GM12874 (cell line): ENCODE measurements around the gene NFU1.

Source experiments
- TF ChIP-seq, protein P1 (sequence below): IDR thresholded peaks from 2 replicates; pipeline ENCODE4 v1.5.1; 2011; ENCODE audit warnings: low read depth, mild to moderate bottlenecking, control low read depth, low read length, moderate library complexity; ENCODE audit not compliant: insufficient read depth

NFU1 gene

DNA sequence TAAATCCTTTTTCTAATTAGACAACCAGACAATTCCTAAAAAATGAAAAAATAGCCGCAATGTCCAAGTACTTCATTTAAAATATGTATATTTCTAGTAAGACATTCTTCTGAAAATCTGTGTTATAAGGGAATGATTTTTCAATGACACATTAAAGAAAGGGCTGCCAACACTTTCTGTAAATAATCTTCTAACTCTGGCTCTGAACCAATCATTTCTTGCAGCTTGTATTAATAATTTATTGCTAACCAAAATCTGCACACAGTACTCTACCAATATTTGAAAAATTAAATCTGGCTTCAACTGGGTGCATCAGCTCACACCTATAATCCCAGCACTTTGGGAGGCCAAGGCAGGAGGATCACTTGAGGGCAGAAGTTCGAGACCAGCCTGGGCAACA is 8.3 kb downstream of the NFU1 start:
- TF ChIP-seq, protein P1, sequence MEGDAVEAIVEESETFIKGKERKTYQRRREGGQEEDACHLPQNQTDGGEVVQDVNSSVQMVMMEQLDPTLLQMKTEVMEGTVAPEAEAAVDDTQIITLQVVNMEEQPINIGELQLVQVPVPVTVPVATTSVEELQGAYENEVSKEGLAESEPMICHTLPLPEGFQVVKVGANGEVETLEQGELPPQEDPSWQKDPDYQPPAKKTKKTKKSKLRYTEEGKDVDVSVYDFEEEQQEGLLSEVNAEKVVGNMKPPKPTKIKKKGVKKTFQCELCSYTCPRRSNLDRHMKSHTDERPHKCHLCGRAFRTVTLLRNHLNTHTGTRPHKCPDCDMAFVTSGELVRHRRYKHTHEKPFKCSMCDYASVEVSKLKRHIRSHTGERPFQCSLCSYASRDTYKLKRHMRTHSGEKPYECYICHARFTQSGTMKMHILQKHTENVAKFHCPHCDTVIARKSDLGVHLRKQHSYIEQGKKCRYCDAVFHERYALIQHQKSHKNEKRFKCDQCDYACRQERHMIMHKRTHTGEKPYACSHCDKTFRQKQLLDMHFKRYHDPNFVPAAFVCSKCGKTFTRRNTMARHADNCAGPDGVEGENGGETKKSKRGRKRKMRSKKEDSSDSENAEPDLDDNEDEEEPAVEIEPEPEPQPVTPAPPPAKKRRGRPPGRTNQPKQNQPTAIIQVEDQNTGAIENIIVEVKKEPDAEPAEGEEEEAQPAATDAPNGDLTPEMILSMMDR: no peak

DNA sequence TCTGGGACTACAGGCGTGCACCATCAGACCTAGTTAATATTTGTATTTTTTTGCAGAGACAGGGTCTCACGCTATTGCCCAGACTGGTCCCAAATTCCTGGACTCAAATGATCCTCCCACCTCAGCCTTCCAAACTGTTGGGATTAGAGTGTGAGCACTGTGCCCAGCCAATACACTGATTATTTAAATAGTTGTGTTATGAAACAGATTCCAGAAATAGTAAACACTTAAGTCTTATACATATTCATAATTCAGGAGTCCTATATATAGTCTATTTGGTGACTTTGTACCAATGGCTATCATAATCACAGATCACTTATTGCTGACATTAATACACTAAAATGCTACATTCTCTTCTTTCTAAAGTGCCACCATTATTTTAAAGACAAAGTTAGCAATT is 12.8 kb downstream of the NFU1 start:
- TF ChIP-seq, protein P1: no peak

DNA sequence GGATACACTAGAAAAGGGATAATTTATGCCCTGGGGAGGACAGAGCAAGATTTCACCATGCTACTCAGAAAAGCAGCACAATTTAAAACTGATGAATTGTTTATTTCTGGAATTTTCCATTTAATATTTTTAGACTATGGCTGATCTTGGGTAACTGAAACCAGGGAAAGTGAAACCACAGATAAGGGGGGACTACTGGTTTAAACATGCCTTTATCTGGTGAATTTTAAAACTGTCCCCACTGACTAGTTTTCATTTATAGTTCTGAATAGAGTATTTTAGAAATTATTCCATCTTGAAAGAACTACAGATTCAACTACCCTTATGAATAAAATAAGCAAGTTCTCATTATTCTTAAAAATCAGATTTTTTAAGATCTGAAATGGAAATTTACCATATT is 15.0 kb downstream of the NFU1 start:
- TF ChIP-seq, protein P1: no peak

DNA sequence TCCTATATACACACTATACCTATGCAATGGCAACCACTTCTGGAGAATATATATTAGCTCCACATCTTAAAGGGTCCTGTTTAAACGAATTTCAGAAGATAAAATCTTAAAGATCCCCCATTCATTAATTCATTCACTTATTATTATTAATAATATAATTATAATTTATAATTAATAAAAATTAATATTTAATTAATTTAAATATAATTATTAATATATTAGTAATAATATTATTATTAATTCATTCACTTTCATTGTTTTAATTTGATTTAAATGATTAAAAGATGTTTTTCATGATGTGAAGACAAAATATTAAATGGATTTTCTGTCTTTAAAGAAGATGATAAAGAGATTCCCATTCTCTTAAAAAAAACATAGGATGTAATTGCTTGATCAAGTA is 21.1 kb downstream of the NFU1 start:
- TF ChIP-seq, protein P1: no peak

DNA sequence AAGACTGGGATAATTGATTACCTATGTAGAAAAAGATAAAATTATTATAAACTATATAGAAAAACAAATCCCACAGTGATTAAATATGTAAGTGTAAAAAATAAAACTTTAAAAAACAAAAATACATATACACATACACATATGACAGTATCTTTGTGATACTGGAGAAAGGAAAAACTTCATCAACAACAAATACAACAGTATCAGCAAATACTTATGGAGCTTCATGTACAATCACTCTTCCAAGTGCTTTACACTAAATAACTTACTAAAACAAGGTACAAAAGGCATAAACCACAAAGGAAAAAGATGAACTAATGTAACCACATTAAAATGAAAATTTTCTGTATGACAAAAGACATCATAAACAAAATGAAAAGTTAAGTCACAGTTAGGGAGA is 26.1 kb downstream of the NFU1 start:
- TF ChIP-seq, protein P1: no peak

DNA sequence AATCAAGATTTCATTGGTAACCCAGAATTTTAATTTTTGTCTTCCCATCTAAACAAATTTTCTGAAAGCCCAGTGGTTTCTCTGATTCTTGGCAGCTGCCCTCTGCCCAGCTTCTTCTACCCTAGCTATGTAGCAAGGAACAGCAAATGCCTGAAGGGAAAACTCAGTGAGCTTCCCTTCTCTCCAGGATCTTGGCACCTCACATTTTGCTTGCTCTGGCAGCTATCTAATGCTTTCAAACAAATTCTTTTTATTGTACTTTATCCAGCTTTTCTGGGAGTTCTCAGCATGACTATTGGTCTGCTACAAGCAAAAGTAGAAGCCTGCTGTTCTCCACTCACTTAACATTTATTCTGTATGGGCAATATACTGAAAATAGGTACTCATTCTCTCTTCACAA is 31.9 kb downstream of the NFU1 start:
- TF ChIP-seq, protein P1: no peak

DNA sequence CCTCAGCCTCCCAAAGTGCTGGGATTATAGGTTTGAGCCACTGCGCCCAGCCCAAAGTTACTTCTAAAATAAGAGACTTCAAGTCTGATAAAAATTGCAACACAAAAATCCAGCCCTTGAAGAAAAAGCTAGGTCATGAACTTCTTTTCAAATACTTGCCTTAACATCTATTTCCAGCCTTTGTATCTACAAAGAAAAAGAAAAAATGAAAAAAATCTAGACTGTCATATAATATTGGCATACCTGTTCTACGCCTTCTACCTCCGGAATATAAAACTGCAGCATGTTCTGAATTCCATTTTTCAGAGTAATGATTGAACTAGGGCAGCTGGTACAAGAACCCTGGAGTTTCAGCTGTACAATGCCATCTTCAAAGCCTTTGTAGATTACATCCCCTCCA is 37.1 kb downstream of the NFU1 start:
- TF ChIP-seq, protein P1: no peak

DNA sequence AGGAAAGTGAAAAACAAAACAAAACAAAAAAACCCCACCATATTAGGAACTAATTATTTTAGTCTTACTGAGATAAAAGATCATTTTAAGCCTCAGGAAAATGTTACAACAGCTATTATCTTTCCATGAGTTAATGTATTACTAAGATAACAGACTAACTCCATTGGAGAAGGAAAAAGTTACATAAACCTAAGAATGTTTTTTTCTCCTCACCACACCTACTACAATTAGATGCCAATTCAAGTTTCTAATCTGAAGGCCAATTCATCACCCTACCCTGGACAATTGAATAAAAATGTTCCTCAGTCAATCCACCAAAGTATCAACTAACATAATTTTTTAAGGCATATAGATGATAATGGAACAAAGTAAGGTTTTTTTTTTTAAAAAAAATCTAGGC is 40.0 kb downstream of the NFU1 start:
- TF ChIP-seq, protein P1: no peak
